HG03469 (cell line): ENCODE data around the gene SYT2.

ENCODE experiments used
- ATAC-seq: cut with Tn5 transposase; IDR thresholded peaks from one replicate; pipeline ENCODE4 v1.9.1; 2021; ENCODE audit warnings: mild to moderate bottlenecking, moderate library complexity, moderate number of reproducible peaks; ENCODE audit not compliant: unreplicated experiment

The SYT2 gene

DNA sequence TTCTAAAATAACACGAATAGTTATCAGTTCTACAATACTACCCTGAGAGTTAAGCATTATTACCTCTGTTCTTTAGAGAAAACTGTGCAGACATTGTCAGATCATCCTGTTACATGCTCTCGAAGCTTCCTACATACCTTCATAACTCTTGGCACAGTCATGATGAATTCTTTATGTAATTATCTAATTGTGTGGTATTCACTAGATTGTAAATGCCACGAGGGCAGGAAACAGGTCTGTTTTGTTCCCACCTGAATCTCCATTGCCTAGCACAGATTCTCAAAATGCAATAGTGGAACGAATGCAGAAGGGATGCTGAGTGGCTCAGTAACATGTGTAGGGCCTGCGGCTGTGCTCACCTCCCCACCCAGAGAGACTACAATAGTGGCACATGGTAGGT is 3.4 kb downstream of the SYT2 start:
- ATAC-seq, result no peak

- no peak for ATAC-seq
Measured at GRCh38 chr1:202704601-202705000, 5.7 kb downstream of the SYT2 start.

DNA sequence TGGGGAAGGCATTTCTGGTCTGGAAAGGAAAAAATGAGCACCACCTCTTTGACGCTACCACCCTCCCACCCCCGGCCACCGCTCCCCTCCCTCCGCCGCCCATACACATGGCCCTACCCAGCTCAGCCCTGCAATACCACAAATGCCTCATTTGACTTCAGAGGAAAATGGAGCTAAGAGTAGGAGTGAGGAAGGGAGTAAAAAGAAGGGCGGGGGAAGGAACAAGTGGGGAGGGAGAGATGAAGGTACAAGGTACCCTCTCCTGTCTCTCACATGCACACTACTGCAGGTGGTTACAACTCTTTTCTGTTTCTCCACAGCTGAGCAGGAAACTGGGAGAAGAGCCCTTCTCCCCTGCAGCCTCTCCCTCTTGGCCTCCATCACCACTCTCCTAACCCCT is 7.1 kb downstream of the SYT2 start:
- ATAC-seq, result no peak

DNA sequence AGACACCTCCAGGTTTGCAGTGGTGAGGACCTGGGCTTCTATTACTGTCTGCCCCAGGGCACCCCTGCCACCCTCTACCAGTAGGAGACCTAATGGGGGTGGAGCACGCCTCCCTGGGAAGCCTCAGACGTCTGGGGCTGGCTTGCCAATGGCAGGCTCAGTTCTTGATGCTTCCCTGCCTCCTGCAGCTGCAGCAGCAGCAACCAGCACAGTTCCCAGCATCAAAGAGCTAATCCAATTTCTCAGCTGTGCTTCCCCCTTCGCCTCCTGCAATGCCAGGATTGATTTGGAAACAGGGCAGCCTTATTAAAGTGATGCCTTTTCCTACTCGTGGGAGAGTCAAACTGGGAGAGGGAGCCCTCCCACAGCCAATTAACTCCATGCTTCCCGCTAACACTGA is 8.2 kb downstream of the SYT2 start:
- no peak for ATAC-seq

GRCh38 chr1:202701200-202701599 is 9.1 kb downstream of the SYT2 start:
- ATAC-seq, result no peak

GRCh38 chr1:202700061-202700460 is 10.2 kb downstream of the SYT2 start:
- ATAC-seq, result no peak

DNA sequence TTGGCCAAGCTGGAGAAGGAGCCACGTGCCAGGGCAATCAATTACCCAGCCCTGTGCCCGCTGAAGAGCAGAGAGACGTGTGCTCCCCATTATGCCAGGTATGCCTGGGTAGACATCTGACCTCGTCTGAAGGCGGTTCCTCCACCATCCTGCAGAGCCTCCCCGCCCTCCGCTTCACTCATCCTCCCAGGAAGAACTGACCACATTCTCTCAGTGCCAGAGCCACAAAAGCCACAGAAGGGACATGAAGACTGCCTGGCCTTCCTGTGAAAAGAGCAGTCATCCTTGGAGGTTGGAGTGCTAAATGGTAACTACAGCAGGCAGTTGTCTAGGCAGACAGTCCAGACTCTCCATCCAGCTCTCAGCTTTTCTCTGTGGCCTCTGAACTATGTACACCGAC is 12.0 kb downstream of the SYT2 start:
- no peak for ATAC-seq

- no peak for ATAC-seq
Measured at GRCh38 chr1:202697038-202697437, 13.2 kb downstream of the SYT2 start.

DNA sequence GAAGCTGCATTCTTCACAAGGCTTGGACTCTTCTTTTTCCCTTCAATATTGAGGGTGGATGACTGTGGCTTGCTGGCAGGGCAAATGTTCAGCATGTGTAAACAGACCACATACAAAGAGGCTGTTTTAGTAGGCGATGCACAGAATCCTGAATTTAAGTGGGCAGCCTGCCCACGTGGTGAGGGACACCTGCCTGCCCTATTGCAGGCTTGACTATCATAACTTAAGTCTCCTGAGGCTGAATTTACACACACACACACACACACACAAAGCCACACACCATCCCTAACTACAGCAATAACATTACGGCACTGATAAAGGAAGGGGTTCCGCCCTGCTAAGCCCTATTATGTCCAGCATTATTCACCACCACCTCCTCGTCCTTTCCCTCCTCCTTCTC is 15.9 kb downstream of the SYT2 start:
- no peak for ATAC-seq

- no peak for ATAC-seq
Measured at GRCh38 chr1:202692959-202693555, 17.2 kb downstream of the SYT2 start.

GRCh38 chr1:202691816-202692215 is 18.4 kb downstream of the SYT2 start:
- no peak for ATAC-seq

DNA sequence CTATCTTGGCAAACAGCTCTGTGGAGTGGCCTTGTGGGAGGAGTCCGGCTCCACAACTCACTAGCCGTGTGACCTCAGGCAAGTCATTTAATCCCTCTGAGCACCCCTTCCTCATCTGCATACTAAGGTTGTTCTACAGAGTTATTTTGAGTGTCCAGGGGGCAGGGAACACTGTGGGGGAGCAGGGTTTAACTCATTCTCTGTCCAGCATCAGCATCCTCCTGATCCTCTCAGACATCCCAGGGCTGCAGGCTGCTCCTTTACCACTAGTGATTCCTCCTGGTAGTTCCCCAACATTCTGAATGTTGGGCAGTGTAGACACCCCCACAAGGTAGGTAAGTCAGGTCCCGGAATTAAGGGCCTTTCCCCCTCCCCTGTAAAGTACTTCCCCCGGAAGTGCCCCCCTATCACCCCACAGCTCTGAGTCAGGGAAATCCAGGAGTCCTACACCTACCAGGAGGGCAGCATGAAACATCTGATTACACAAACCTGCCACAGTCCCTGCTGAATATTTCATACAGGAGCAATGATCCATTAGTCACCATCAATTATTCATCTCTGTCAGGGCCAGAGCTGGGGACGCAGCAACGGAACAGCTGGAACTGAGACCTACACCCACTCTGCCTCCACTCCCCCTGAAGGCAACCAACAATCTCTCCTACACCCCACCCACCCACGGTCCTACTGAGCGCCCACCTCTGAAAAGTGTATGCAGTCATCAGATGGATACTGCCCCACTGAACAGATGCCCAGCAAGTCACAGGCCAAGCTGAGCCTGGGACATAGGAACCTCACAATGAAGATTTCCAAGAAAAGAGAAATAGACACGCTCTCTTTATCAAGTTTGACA is 20.5 kb downstream of the SYT2 start:
- no peak for ATAC-seq

DNA sequence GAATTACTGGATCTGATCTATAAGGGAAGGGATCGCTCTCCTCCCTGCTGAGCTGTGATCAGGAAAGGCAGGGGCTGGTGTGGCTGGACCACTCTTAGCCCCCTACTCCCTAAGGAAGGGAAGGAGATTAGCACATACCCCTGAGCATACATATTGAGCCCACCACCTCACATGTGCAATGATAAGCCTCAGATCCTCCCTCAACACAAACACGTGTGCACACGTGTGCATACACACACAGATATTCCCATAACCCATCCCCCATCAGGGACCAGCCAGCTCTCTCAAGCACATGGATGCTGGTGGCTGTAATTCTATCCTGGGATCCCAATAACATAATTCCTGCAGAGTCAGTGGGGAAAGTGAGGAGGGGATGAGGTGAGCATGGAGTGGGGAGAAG is 21.2 kb downstream of the SYT2 start:
- ATAC-seq, result no peak

GRCh38 chr1:202688401-202688800 is 21.9 kb downstream of the SYT2 start:
- ATAC-seq, result no peak

- ATAC-seq, result no peak
Measured at GRCh38 chr1:202687798-202688197, 22.5 kb downstream of the SYT2 start.

- no peak for ATAC-seq
Measured at GRCh38 chr1:202687370-202687769, 22.9 kb downstream of the SYT2 start.

DNA sequence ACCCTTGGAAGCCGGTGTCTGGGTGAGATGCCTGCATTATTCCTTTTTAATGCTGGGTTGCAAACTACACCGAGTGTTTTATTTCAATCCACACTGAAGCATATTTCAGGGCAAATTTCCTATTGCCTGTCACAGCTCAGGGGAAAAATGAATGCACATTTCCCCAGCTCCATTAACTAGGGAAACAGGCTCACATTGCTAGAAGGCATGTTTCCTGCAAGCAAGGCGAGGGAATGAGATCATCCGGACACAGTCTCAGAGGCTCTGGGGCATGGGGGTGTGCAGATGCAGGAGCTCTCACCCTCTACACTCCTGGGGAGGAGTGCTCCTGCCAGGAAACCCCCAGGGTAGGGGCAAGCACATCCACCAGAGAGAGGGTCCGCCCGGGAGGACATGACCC is 24.6 kb downstream of the SYT2 start:
- ATAC-seq, result no peak

GRCh38 chr1:202684716-202685115 is 25.5 kb downstream of the SYT2 start:
- ATAC-seq, result no peak

GRCh38 chr1:202683029-202683428 is 27.2 kb downstream of the SYT2 start:
- no peak for ATAC-seq

DNA sequence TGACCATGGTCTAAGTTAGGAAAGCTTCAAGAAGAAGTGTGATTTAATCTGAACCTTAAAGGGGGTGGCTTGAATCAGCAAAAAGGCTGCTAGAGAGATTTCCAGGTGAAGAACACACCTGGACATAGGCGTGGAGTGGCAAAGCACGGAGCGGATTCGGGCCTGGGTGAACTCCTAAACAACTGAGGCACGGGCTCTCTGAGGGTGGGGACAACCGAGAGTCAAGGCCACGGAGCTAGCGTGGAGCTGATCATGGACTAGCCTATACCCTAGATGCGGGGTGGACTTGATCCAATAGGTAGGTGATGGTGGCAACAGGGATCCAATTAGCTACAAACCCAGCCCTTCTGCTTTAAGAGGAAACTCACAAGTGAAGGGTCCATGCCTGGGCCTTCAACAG is 27.8 kb downstream of the SYT2 start:
- ATAC-seq, result no peak

- no peak for ATAC-seq
Measured at GRCh38 chr1:202681736-202682420, 28.4 kb downstream of the SYT2 start.
